ENCODE measurements around the gene CREB1.

DNA sequence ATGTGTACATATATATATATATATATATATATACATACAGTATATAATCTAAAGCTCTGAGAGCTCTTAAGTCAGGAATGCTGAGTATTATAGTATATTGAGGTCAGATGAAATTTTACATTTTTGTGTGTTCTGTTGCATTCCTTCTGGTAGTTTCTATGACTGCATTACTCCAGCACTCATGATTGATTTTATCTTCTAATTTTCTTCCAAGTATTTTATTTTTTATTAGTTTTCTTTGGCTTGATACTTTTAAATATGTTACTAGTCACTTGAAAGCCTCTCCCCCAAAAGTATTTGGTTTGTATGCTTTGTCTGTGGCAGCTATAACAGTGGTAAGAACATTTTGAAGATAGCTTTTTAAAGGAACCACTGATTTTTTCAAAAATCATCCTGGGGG lies 70.5 kb downstream of the CREB1 start:
- TF ChIP-seq, protein P1, sequence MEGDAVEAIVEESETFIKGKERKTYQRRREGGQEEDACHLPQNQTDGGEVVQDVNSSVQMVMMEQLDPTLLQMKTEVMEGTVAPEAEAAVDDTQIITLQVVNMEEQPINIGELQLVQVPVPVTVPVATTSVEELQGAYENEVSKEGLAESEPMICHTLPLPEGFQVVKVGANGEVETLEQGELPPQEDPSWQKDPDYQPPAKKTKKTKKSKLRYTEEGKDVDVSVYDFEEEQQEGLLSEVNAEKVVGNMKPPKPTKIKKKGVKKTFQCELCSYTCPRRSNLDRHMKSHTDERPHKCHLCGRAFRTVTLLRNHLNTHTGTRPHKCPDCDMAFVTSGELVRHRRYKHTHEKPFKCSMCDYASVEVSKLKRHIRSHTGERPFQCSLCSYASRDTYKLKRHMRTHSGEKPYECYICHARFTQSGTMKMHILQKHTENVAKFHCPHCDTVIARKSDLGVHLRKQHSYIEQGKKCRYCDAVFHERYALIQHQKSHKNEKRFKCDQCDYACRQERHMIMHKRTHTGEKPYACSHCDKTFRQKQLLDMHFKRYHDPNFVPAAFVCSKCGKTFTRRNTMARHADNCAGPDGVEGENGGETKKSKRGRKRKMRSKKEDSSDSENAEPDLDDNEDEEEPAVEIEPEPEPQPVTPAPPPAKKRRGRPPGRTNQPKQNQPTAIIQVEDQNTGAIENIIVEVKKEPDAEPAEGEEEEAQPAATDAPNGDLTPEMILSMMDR (IDR thresholded peaks at IDR 0.05): no peak
- TF ChIP-seq EZH2 (IDR thresholded peaks at IDR 0.05): no peak

All from neural progenitor cell (in vitro differentiated cells).